Muscle of arm (tissue), 12 donors: ENCODE measurements around the gene ZNF319. TPM values are rescaled to one million over a fixed set of nuclear protein-coding genes. Genes with fewer than 3 reads are reported as not detected.
"Not testable (repeated sequence)": the region's sequence is repeated elsewhere in the genome, so short reads cannot be mapped to it uniquely, and the experiment has no call there.

Experiments used
- DNase-seq: peaks from one replicate; pipeline ENCODE4 v3.0.0-alpha.2; 2013
- polyA plus RNA-seq, 12 donors: library from polyadenylated mRNA; unstranded; fragments of 120-200 nt; gene quantifications; one replicate each; pipeline ENCODE4 v1.2.1, GENCODE V29; 2013; ENCODE audit not compliant: insufficient read length in 12 of 12

The ZNF319 gene
- polyA plus RNA-seq, 12 donors: 5.0 to 11.7 (median 6.3) TPM; not detected in 1

DNA sequence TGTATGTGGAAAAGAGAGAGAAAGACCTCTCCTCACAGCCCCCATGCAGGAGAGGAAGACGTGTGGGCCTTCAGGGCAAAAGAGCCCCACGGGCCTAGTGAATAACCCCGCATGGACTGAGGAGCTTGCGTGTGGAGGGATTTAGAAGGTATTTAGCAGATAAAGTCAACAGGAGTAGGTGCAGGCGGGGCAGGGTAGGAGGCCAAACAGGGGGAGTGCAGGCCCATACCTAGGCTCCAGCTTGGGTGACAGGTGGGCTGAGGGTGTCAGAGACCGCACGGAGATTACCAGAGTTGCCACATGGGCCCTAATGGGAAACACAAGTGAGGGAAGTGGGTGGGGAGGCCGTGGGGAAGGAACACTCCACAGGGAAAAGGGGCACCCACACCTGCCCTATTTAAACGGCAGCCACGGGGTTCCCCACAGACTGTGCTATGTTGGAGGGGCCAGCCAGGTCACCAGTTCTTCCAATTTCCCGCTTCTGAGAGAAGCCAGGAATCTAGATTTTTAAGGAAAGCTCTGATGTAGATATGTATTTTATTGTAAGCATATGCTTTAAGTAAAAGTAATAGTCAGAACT, 21.4 kb downstream of the ZNF319 start:
- no peak for DNase-seq

DNA sequence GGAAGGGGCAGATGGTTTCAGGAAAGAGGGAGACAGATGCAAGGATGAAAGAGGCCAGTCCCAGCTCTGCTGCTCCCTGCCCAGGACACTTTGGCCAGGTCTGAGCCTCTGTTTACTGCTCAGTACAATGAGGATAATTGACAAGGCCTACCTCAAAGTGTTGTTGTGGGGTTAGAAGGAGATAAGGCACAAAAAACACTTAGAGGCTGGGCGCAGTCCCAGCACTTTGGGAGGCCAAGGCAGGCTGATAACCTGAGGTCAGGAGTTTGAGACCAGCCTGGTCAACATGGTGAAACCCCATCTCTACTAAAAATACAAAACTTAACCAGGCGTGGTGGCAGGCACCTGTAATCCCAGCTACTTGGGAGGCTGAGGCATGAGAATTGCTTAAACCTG, 22.4 kb downstream of the ZNF319 start:
- DNase-seq: not testable (repeated sequence)

DNA sequence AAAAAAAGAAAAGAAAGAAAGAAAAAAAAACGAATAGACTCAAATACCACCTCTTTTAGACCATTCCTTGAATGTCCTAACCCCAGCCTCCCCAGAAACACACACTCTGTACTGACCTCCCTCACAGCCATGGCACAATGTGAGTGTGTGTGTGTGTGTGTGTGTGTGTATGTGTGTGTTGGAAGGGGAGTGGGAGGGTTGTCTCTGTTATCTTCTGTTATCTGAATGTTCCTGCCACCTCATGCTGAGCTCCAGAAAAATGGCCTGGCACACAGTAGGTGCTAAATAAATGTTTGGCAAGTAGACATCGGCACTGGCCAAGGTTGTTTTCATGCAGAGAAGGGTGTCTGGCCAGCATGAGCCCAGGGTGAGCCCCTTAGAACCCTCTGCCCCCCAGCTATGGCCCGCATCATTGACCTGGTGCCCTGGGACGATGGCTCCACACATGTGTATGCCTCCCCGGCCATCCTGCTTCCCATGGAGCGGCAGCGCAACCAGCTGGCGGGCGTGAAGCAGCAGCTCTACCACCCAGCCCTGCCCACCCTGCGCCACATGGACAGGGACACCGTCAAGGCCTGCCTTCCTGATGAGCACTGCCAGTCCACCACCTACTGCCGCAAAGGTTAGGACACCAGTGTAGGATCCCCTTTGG, 22.9 kb downstream of the ZNF319 start:
- DNase-seq: no peak

DNA sequence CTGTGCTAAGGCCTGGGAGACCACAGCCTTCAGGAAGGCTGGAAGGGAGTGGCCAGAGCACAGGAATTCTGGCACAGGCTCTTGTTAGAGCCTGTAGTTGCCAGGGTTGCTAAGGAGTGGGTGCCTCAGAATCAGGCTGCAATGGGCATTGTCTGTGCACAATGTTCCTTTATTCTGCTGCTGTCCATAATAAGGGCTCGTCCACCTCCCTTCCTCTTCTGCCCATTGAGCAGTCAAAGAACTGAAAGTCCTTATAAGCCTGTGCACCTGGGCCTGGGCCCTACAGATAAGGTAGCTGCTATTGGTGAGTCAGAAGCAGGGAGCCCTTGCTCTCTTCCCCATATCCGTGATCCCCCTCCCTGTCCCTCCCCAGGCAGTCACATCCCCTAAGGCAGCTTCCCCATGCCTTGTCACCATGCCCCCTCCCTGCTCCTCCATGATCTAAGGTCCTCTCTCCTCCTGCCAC, 24.1 kb downstream of the ZNF319 start:
- no peak for DNase-seq

DNA sequence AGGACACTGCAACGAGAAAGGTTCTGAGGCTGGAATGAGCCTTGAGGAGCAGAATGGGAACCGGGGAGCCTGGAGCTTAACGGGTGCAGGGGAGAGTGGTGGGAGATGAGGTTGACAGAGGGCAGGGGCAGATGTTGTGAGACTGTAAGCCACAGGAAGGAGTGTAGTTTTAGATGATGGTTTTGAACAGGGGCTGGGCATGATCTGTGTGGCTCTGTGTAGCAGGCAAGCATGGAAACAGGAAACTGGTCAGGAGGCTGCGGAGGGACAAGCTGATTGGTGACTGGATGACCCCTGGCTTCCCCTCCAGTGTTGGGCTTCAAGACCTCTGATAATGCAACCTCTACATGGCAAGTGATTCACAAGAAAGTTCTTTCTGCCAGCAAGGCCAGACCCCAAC, 28.2 kb downstream of the ZNF319 start:
- no peak for DNase-seq

DNA sequence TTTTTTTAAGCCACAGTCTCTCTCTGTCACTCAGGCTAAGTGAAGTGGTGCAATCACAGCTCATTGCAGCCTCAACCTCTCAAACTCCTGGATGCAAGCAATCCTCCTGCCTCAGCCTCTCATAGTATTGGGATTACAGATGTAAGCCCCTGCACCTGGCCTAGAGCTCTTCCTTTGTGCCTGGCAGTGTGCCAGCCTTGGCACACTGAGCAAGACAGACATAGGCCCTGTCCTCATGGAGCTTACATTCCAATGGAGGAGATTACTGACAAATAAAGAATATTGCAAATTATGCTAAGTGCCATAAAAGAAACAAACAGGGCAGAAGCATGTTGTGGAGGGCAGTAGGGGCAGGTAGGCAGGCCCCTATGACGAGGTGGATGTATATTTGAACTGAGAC, 28.6 kb downstream of the ZNF319 start:
- DNase-seq: no peak

DNA sequence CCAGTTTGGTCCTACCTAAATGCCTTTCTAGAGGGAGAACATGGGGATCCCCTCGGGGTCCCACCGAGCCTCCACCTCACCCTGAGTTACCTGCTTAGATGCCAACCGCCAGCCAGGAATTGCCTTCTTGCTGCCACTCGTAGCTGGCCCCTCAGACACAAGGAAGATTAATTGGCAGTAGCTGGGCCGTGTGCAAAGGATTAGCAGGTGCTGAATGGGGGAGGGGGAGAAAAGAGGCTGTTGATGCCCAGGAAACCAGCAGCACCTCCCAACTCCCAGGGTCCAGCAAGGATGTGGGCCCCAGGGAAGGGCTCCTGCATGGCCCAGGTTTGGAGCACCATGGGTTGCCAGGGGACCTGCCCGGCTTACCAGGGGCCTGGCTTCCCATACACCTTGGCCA, 29.5 kb downstream of the ZNF319 start, which contains the start of gene CNGB1:
Gene CNGB1, minus strand, starts transcription at position 159 of the 400 bp plus-strand sequence. CDS start 3,842 bp downstream, outside the sequence.
- no peak for DNase-seq

DNA sequence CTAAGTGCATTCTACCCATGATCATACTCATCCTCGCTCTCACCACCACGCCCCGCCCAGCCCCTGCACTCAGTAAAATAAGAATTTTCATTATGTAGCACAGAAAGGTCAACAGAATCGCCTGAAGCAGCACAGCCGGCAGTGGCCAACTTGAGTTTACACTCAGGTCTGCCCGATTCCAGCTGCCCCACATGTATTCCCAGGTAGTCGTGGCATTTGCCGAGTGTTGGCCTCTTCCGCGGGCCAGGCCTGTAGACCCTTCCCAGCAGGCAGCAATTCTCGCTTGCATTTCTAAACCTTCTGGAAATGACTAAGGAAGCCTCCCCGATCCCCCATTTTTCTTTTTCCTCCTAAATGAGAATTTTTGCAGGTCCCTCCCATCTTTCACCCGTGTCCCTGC, 30.2 kb downstream of the ZNF319 start:
- DNase-seq: no peak

DNA sequence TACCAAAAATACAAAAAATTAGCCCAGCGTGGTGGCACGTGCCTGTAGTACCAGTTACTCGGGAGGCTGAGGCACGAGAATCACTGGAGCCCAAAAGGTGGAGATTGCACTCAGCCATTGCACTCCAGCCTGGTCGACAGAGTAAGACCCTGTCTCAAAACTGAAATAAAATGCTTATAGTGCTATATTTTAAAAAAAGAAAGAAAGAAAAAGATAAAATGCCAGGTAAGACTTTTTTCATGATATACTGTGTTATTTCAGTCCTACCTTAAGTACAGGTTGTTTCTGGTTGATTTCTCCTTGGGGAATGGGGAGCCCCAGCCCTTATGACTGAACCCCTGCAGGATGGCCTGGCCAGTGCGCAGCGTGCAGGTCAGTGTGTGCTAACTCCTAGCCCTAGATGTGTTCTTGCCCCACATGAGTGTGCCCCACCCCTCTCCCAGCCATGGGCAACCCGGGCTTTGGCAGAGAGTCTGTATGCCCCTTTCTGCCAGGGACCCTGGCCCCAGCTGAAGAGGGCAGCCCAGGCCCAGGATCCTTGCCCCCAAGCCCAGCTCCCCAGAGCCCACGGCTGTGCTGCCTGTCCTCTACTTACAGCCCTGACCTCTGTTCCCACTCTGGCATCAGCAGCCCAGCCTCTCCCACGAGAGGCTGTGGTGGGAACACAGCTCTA, 30.9 kb downstream of the ZNF319 start:
- no peak for DNase-seq

DNA sequence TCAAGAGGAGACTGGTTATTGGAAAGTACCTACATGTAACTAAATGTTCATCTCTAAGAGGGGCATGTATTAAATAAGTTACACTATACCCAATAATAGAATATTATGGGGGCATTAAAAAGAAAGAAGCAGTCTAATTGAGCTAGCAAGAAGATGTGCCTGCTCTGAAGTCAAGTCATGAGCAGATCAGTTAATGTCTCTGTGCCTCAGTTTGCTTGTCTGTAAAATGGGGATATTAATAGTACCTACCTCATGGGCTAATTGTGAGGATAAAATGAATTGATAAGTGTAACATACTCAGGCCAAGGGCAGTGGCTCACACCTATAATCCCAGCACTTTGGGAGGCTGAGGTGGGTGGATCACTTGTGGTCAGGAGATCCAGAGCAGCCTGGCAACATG, 32.6 kb downstream of the ZNF319 start:
- no peak for DNase-seq

DNA sequence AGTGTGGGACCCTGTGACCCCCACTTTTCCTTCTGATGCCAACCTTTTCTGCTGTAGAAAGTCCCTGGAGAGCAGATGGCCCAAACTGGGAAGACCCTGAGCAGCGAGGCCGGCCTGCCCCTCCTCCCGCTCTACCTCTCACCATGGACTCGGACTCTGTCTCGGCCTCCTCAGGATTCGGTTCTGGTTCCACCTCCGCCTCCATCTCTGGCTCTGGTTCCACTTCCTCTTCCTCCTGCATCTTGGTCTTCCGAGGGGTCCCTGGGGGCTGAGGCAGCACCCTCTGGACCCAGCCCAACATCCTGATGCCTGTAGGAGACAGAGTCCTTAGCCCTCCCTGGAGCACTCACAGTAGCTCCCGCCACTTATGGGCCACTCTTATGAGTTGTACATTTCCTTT, 33.5 kb downstream of the ZNF319 start:
- DNase-seq: no peak

DNA sequence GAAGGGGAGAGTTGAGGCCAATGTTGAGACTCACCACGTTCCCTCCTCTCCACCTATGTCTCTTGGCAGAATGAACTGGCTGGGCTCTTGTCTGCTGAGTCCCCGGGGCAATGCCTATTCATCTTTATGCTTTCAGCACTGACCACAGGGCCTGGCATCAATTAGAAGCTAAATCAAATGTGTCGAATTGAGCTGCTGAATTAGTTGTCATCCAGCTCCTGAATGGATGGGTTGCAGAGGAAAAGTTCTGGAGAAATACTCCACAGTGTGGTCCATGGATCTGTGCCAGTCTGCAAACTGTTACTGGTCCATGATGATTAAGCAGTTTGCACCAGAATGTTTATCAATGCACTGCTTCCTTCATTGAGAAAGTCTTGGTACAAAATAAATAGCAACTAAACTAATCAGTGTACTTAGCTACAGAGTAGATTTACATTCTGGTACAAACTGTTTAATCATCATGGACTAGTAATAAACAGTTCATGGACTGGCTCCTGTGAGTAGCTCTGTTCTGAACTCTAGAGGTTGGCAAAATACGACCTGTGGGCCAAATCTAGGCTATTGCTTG, 34.2 kb downstream of the ZNF319 start:
- no peak for DNase-seq

DNA sequence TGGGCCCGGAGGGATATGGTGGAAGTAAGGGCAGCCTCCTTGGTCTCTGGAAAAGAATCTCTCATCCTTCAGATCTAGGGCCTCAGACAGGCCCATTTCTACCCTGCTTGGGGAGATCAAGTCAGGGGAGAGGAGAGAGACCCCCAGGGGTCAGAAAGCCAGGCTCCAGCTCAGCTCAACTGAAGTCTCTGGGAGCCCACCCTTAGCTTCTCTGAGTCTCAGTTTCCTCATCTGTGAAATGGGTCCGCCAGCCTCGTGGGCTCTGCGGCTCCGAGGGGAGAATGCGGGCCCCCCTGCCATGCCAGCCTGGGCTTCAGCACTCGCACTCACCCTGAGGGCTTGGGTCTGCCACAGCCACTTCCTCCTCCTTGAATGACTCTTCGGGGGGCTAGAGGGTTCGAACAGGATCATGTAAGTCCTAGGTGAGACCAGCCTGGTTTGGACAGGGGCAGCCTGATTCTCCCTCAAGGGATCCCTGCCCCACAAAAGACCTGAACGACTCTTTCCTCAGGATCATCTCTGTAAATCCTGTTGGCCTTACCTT, 36.2 kb downstream of the ZNF319 start:
- DNase-seq: no peak

DNA sequence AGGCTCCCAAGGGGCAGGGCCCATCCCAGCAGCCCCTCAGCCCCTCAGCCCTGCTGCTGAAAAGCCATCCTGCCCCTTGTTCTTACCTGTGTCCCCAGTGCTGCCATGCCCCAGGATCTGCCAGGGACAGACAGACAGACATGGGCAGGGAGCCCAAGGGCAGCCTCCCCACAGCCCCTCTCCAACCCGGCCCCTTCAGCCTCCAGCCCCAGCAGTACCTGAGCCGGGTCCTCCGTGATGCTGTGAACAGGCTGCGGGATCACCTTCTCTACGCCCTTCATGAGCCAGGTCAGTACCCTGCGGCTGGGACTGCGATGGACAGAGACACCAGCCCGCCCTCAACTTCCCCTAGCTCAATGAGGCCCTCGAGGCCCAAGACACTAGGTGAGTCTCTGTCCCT, 37.7 kb downstream of the ZNF319 start:
- no peak for DNase-seq

DNA sequence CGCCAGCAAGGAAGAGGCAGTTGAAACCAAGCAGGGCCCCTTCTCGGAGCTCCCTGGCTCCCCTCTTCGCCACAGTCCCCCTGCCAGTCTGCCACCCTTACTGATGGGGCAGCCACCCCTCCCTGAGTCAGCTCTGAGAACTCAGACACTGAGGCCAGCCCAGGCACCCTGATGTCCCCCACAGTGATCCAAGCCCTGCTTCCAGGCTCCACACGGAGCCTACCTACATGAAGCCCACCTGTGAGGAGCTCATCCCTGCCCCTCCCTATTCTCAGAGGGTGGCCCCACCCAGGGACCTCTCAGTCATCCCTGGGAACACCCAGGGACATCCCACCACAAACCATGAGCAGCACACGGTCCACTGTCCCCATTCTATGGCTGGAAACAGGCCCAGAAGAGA, 38.4 kb downstream of the ZNF319 start:
- DNase-seq: no peak

DNA sequence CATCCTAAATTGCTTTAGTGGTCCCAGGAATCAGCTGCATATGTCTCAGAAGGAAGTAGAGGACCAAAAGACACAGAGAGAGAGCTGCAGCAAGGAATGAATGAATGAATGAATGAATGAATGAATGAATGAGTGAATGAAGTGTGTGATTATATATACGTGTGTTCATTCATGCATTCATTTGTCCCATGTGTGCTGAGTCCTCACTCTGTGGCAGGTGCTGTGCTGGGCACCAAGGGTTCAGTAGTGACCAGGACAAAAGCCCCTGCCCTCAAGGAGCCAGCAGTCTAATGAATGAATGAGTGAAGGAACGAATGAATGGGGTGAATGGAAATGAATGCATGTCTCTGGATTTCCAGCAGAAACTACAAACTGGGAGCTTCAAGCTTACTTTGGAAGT, 38.9 kb downstream of the ZNF319 start:
- no peak for DNase-seq

DNA sequence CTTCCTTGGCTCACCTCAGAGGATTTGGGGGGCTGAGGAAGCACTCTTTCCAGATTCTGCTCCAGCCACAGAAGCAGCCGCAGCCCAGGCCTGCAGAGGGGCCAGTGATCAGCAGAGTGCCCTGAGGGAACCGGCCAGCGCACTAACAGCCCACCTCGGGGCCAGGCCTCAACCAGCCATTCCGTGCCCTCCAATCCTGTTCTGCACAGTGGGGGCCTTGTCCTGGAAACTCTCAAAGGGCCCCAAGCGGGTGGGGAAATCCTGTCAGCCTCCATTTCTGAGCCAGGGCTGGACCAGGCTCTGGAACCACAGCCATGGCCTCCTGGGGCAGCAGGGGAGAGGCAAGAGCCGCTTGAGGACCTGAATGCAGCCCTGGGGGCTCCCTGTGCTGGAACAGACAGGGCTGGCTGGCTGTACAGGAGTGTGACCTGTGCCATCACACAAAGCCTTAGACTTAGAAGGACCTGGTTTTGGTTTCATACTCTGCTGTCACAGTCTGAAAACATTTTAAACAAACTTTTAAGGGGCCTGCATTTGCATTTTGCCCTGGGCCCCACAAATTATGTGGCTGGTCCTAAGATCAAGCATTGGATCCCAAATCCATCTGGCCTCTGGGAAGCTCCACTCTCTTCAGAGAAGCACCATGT, 39.5 kb downstream of the ZNF319 start:
- DNase-seq: no peak

DNA sequence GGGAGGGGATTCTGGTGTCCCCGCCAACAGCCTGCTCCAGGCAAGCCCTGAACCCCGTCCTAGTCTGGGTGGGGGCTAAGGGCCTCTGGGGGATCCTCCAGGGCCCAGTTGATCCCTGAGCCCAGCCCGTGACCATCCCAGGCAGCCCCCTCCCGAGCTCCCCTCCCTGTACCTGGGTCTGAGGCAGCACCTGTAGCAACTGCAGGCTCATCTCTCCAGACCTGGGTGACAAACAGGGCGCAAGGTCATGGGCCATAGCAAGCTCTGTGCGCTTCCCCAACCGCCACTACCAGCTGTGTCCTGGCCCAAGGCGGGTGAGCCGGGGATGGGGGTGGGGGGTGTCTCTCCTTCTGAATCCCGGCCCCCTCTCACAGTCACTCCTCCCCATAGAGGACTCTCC, 40.2 kb downstream of the ZNF319 start:
- DNase-seq: no peak

DNA sequence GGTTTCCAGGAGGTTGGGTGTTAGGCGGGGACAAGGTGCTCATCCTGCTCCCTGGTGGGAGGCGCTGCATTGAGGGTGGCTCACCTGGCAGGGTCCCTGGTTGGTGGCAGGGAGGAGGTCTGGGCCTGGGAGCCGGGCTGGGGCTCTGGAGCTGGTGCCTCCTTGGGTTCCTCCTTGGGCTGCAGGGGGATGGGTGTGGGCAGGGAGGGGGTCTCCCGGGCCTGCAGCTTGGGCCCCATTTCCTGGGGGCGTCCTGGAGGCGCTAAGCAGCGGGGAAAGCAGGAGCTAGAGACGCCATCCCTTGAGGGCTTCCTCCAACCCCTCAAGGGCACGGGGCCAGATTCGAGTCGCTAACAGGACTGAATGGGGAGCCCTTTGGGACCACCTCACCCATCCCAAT, 40.7 kb downstream of the ZNF319 start:
- no peak for DNase-seq

DNA sequence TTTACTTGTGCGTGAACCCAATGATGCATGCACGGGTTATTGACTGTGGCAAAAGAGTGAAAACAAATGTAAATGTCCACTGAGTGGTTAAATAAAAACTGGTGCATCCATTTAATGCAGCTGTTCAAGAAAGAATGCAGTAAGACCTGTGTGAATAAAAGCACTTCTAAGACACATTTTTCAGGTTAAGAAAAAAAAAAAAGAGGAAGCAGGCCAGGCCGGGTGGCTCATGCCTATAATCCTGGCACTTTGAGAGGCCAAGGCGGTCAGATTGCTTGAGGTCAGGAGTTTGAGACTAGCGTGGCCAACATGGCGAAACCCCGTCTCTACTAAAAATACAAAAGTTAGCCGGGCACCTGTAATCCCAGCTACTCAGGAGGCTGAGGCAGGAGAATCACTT, 41.4 kb downstream of the ZNF319 start:
- no peak for DNase-seq

DNA sequence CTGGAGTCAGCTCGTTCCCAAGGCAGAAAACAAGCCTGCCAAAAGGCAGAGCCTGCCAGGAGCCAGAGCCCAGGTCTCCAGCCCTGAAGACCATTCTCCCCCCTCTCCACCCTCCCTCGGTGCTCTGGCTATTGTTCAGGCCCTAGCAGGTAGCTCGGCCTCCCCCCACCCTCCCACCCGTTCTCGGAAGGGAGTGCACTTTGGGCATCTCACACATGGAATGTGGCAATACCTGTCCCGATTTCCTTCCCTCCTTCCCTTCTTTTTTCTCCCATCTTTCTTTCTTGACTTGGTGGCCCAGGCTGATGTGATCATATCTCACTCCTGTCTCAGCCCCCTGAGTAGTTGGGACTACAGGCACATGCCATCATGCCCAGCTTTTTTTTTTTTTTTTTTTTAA, 41.9 kb downstream of the ZNF319 start:
- no peak for DNase-seq
